GM23338 (cell line): ENCODE results near the gene THRA.

Experiments
- CTCF ChIP-seq, 2 experiments: fragments of 200-600 bp in 1 of 2; sonication (generic) in 1 of 2; conservative IDR thresholded peaks; 2 replicates each; pipeline versions ENCODE4 v1.5.1 to v1.6.1; 2016 to 2017; ENCODE audit warnings: antibody characterized with exemption in 2 of 2, low read depth in 2 of 2, mild to moderate bottlenecking in 2 of 2, moderate library complexity in 1 of 2
- EZH2 ChIP-seq: fragments of 200-600 bp; sonication (generic); IDR thresholded peaks from one replicate; pipeline ENCODE4 v1.8.0; 2017; ENCODE audit warnings: antibody characterized with exemption, mild to moderate bottlenecking, low read depth; ENCODE audit not compliant: unreplicated experiment
- EZH2phosphoT487 ChIP-seq: fragments of 200-600 bp; sonication (generic); IDR thresholded peaks from one replicate; pipeline ENCODE4 v1.8.1; 2018; ENCODE audit warnings: antibody characterized with exemption; ENCODE audit not compliant: unreplicated experiment
- POLR2AphosphoS5 ChIP-seq: IDR thresholded peaks from 2 replicates; pipeline ENCODE4 v1.6.1; 2016; ENCODE audit warnings: antibody characterized with exemption, low read depth
- REST ChIP-seq: IDR thresholded peaks from one replicate; pipeline ENCODE4 v1.6.1; 2018; ENCODE audit warnings: antibody characterized with exemption; ENCODE audit not compliant: unreplicated experiment
- STAT1 ChIP-seq: IDR thresholded peaks from one replicate; pipeline ENCODE4 v1.6.1; 2016; ENCODE audit warnings: antibody characterized with exemption; ENCODE audit not compliant: unreplicated experiment
- ZNF331 ChIP-seq: fragments of 250-450 bp; sonication (Bioruptor Pico); IDR thresholded peaks from 2 replicates; pipeline ENCODE4 v1.5.0; 2020; ENCODE audit warnings: low read depth, mild to moderate bottlenecking, moderate library complexity
- ZNF462 ChIP-seq: fragments of 250-450 bp; sonication (Bioruptor Pico); IDR thresholded peaks from 2 replicates; pipeline ENCODE4 v1.5.0; 2020; ENCODE audit warnings: mild to moderate bottlenecking, moderate library complexity

GRCh38 chr17:40103688-40104087 is 40.9 kb downstream of the THRA start:
- TF ChIP-seq STAT1 (no peak), REST (no peak), EZH2 (no peak), CTCF (conservative IDR thresholded peaks at IDR 0.05; ENCODE audit: low read depth in 2 of 2) (no peak), EZH2phosphoT487 (no peak), POLR2AphosphoS5 (no peak), ZNF331 (no peak), ZNF462 (CRISPR knock-in tag) (no peak)
